ENCODE data around the gene CPLANE1. TPM values are rescaled to one million over a fixed set of nuclear protein-coding genes. Genes with fewer than 3 reads are reported as not detected.
"Not testable (repeated sequence)": the region's sequence is repeated elsewhere in the genome, so short reads cannot be mapped to it uniquely, and the experiment has no call there.

Gene CPLANE1
- total and polyA plus RNA-seq, 2 donors from 2014 or later = 3.7 to 23.3 TPM

GRCh38 chr5:37153661-37154060 is 95.5 kb downstream of the CPLANE1 start:
- intact Hi-C loops (cut with DNase I) = no loop called here
- H3K4me1 ChIP-seq (ENCODE audit: control insufficient read depth in 2 of 3, insufficient read depth in 2 of 3, low read depth in 1 of 3, low read length in 3 of 3) = no peaks in the 10 kb centered on the region
- TF ChIP-seq CTCF (IDR thresholded peaks at IDR 0.05; ENCODE audit: borderline replicate concordance, extremely low read depth, insufficient read depth) = no peak
- no peaks in the 10 kb centered on the region for H3K9me3 ChIP-seq (ENCODE audit: control insufficient read depth in 2 of 3, insufficient read depth in 1 of 3, low read length in 3 of 3)
- no peak overlapping the region for H3K9ac ChIP-seq (ENCODE audit: low read length in 3 of 3)
- DNase-seq (no peak), FAIRE-seq (no peak)
- H3K27me3 ChIP-seq (ENCODE audit: control insufficient read depth, insufficient read depth, low read length) = no peaks in the 10 kb centered on the region
- H3K36me3 ChIP-seq (ENCODE audit: control insufficient read depth in 2 of 3, insufficient read depth in 3 of 3, low read length in 3 of 3) = peaks cover 6 to 25% (median 16%) of the 10 kb centered on the region in 3 donors
- H3K4me3 ChIP-seq (ENCODE audit: low read length in 3 of 3) = no peak overlapping the region
- no peak overlapping the region for H3K27ac ChIP-seq (ENCODE audit: low read depth in 2 of 2, low read length in 2 of 2)

- FAIRE-seq = no peak
These were observed 102.3 kb downstream of the CPLANE1 start for GRCh38 chr5:37146896-37147295.

GRCh38 chr5:37136694-37137093 is 112.5 kb downstream of the CPLANE1 start:
- no peak overlapping the region for H3K9ac ChIP-seq (ENCODE audit: low read length in 3 of 3)
- H3K27ac ChIP-seq (ENCODE audit: low read depth in 2 of 2, low read length in 2 of 2) = no peak overlapping the region
- intact Hi-C loops (cut with DNase I) = no loop called here
- no peak for FAIRE-seq
- peaks cover 0 to 25% (median 4%) of the 10 kb centered on the region in 3 donors for H3K36me3 ChIP-seq (ENCODE audit: control insufficient read depth in 2 of 3, insufficient read depth in 3 of 3, low read length in 3 of 3)
- H3K27me3 ChIP-seq (ENCODE audit: control insufficient read depth, insufficient read depth, low read length) = no peaks in the 10 kb centered on the region
- no peak for TF ChIP-seq CTCF (IDR thresholded peaks at IDR 0.05; ENCODE audit: borderline replicate concordance, extremely low read depth, insufficient read depth)
- H3K4me3 ChIP-seq (ENCODE audit: low read length in 3 of 3) = no peak overlapping the region
- H3K9me3 ChIP-seq (ENCODE audit: control insufficient read depth in 2 of 3, insufficient read depth in 1 of 3, low read length in 3 of 3) = no peaks in the 10 kb centered on the region
- no peak for DNase-seq
- H3K4me1 ChIP-seq (ENCODE audit: control insufficient read depth in 2 of 3, insufficient read depth in 2 of 3, low read depth in 1 of 3, low read length in 3 of 3) = no peaks in the 10 kb centered on the region

More at GRCh38 chr5:37146896-37147295, 102.3 kb downstream of the CPLANE1 start:
- no peak overlapping the region for H3K9ac ChIP-seq (ENCODE audit: low read length in 3 of 3)
- no peak overlapping the region for H3K4me3 ChIP-seq (ENCODE audit: low read length in 3 of 3)
- no peaks in the 10 kb centered on the region for H3K4me1 ChIP-seq (ENCODE audit: control insufficient read depth in 2 of 3, insufficient read depth in 2 of 3, low read depth in 1 of 3, low read length in 3 of 3)
- no peaks in the 10 kb centered on the region for H3K27me3 ChIP-seq (ENCODE audit: control insufficient read depth, insufficient read depth, low read length)
- peaks cover 0 to 6% (median 0%) of the 10 kb centered on the region in 3 donors for H3K9me3 ChIP-seq (ENCODE audit: control insufficient read depth in 2 of 3, insufficient read depth in 1 of 3, low read length in 3 of 3)
- TF ChIP-seq CTCF (IDR thresholded peaks at IDR 0.05; ENCODE audit: borderline replicate concordance, extremely low read depth, insufficient read depth) = no peak
- intact Hi-C loops (cut with DNase I) = no loop called here
- no peak for DNase-seq
- H3K27ac ChIP-seq (ENCODE audit: low read depth in 2 of 2, low read length in 2 of 2) = no peak overlapping the region
- H3K36me3 ChIP-seq (ENCODE audit: control insufficient read depth in 2 of 3, insufficient read depth in 3 of 3, low read length in 3 of 3) = peaks cover 0 to 8% (median 7%) of the 10 kb centered on the region in 3 donors

GRCh38 chr5:37135312-37135711 is 113.9 kb downstream of the CPLANE1 start:
- H3K4me3 ChIP-seq (ENCODE audit: low read length in 3 of 3); DNase-seq; H3K27me3 ChIP-seq (ENCODE audit: control insufficient read depth, insufficient read depth, low read length); FAIRE-seq; H3K4me1 ChIP-seq (ENCODE audit: control insufficient read depth in 2 of 3, insufficient read depth in 2 of 3, low read depth in 1 of 3, low read length in 3 of 3); H3K27ac ChIP-seq (ENCODE audit: low read depth in 2 of 2, low read length in 2 of 2); H3K9me3 ChIP-seq (ENCODE audit: control insufficient read depth in 2 of 3, insufficient read depth in 1 of 3, low read length in 3 of 3); H3K9ac ChIP-seq (ENCODE audit: low read length in 3 of 3); intact Hi-C loops (cut with DNase I): not testable (repeated sequence)
- peaks cover 0 to 23% (median 4%) of the 10 kb centered on the region in 3 donors for H3K36me3 ChIP-seq (ENCODE audit: control insufficient read depth in 2 of 3, insufficient read depth in 3 of 3, low read length in 3 of 3)

Measured in kidney (tissue), 14 donors.